SJSA1 (cell line): ENCODE data around the gene KREMEN1. TPM values are rescaled to one million over a fixed set of nuclear protein-coding genes. Genes with fewer than 3 reads are reported as not detected.
"Not testable (repeated sequence)": the region's sequence is repeated elsewhere in the genome, so short reads cannot be mapped to it uniquely, and the experiment has no call there.

Source experiments
- DNase-seq, 2 experiments: peaks; one replicate each; pipeline ENCODE4 v3.0.0-alpha.2; 2015 to 2020; ENCODE audit warnings: low spot score in 2 of 2, low read depth in 1 of 2
- H3K27ac ChIP-seq: fragments of 250-450 bp; sonication (Bioruptor Pico); 2 replicates; pipeline ENCODE4 v1.5.1; 2020; ENCODE audit warnings: mild to moderate bottlenecking, moderate library complexity
- H3K27me3 ChIP-seq: fragments of 250-450 bp; sonication (Bioruptor Pico); replicated peaks from 2 replicates; pipeline ENCODE4 v1.5.1; 2020; ENCODE audit warnings: mild to moderate bottlenecking, moderate library complexity
- H3K36me3 ChIP-seq: fragments of 250-450 bp; sonication (Bioruptor Pico); 2 replicates; pipeline ENCODE4 v1.5.1; 2020; ENCODE audit warnings: mild to moderate bottlenecking
- H3K4me1 ChIP-seq: fragments of 250-450 bp; sonication (Bioruptor Pico); replicated peaks from 2 replicates; pipeline ENCODE4 v1.6.1; 2021; ENCODE audit warnings: mild to moderate bottlenecking
- H3K4me3 ChIP-seq: fragments of 250-450 bp; sonication (Bioruptor Pico); 2 replicates; pipeline ENCODE4 v1.5.1; 2020; ENCODE audit warnings: mild to moderate bottlenecking
- H3K9me3 ChIP-seq: fragments of 250-450 bp; sonication (Bioruptor Pico); replicated peaks from 2 replicates; pipeline ENCODE4 v1.5.1; 2020; ENCODE audit warnings: mild to moderate bottlenecking
- total RNA-seq: library from RNA; depleted of rRNA; stranded (reverse); fragments of >200 nt; shearing (Covaris generic); gene quantifications from 2 replicates; pipeline ENCODE4 v1.2.3, GENCODE V29; 2014

The KREMEN1 gene
- total RNA-seq, 1 experiment from 2014 or later, result 10.1 TPM

DNA sequence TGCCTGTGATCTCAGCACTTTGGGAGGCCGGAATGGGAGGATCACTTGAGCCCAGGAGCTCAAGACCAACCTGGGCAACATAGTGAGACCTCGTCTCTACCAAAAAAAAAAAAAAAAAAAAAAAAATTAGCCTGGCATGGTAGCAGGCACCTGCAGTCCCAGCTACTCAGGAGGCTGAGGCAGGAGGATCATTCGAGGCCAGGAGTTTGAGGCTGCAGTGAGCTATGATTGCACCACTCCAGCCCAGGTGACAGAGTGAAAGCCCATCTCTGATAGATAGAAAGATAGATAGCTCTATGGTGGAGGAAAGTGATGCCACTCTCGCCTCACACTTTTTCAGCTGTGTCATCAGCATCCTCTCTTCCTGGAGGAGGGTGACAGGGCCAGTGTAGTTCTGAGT lies 33.2 kb upstream of the KREMEN1 start:
- H3K4me3 ChIP-seq, H3K27me3 ChIP-seq, H3K9me3 ChIP-seq, H3K27ac ChIP-seq, H3K36me3 ChIP-seq, DNase-seq: not testable (repeated sequence)
- H3K4me1 ChIP-seq, result peaks cover 30% of the 10 kb centered on the region

DNA sequence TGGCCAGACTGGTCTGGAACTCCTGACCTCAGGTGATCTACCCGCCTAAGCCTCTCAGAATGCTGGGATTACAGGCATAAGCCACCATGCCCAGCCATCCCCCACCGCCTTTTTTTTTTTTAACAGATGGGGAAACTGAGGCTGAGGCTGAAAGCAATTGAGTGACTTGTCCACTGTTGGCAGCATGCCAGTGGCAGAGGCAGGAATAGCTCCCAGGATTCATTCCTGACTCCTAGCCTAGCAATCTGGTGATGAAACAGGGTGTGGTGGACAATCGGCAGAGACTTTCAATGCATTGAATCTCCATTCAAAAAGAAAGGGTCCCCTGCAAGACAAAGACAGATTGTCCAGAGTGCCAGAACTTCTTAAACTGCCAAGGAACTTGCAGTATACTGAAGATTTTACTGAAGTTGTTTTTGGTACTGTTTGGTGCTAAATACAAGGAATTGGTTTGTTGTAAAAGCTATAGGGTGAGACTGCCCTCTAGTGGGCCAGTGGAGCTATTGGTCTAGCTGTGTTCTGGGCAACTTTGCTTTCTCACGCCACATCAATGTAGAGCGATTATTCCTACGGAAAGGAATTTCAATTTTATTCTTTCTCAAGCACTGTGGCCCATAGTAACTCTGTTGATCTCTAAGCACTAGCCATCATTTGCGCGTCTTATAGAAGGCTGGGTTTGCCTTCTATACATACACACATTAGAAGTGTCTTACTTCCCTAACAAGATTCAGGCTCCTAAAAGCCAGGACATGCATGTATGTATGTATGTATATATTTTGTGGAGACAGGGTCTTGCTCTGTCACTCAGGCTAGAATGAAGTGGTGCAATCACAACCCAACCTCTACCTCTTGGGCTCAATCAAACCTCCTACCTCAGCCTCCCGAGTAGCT lies 32.2 kb upstream of the KREMEN1 start:
- H3K36me3 ChIP-seq, result peaks cover 4% of the 10 kb centered on the region; the same call in 1 of the 2 replicates
- peak overlapping the region; percentile 22 for H3K27ac ChIP-seq
- no peak overlapping the region for H3K4me3 ChIP-seq
- DNase-seq, result peak; percentile 77 to 83
- H3K27me3 ChIP-seq, result no peaks in the 10 kb centered on the region
- H3K9me3 ChIP-seq, result no peaks in the 10 kb centered on the region
- H3K4me1 ChIP-seq, result peaks cover 39% of the 10 kb centered on the region

DNA sequence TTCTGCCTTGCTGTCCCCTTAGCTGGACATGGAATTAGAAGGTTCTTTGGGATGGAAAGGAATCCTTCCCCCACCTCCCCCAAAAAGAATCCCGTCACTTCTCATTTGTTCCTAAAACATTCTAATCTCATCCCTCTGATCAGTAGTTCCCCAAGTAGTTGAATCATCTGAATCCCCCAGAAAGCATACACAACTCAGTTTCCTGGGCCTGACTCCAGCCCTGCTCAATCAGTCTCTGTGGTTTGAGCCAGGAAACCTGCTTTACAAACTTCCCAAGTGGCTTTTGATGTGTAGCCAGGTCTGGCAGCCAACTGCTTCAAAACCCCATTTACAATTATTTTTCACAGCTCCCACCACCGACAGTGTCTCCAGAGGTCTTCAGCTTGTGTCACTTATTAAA lies 31.4 kb upstream of the KREMEN1 start:
- Histone ChIP-seq H3K36me3 (peaks cover 9% of the 10 kb centered on the region; the same call in 1 of the 2 replicates), H3K4me1 (peaks cover 41% of the 10 kb centered on the region), H3K9me3 (no peaks in the 10 kb centered on the region), H3K4me3 (no peak overlapping the region), H3K27me3 (no peaks in the 10 kb centered on the region), H3K27ac (peak overlapping the region; percentile 22)
- DNase-seq, result peak in 1 of 2 experiments; percentile 25

DNA sequence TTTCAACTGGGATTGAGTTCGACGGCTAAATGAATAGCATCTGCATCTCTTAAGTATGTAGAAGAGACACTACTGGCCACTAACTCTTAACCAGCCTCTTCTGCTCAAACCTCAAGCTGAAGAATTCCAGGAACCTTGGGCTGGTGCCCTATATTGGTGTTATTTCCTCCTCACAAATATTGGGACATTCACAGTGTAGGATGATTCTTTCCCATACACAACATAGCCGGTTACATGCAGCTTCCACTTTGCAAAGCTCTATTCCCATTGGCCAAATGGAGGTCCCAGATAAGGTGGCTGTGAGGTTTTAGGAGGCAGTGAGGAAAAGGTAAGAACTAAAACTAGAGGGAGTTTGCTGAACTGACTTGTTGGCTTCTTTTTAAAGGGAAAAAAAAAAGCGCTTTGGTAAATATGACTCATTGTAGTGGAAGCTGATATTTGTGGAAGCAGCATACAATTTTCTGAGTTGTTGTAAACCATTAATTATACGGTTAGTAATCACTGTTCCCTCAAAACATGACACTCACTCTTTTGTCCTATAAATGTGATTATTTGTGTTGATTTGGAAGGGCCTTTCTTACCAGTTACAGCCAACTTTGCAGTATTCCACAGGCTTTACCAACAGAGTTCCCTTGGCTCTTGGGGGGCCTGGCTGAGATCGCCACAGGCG lies 28.8 kb upstream of the KREMEN1 start:
- H3K27me3 ChIP-seq, result no peaks in the 10 kb centered on the region
- peaks cover 41% of the 10 kb centered on the region for H3K4me1 ChIP-seq
- no peaks in the 10 kb centered on the region for H3K9me3 ChIP-seq
- peaks cover 33% of the 10 kb centered on the region for H3K36me3 ChIP-seq
- no peak overlapping the region for H3K4me3 ChIP-seq
- peak in 1 of 2 experiments; percentile 78 for DNase-seq
- peak overlapping the region; percentile 64 for H3K27ac ChIP-seq

DNA sequence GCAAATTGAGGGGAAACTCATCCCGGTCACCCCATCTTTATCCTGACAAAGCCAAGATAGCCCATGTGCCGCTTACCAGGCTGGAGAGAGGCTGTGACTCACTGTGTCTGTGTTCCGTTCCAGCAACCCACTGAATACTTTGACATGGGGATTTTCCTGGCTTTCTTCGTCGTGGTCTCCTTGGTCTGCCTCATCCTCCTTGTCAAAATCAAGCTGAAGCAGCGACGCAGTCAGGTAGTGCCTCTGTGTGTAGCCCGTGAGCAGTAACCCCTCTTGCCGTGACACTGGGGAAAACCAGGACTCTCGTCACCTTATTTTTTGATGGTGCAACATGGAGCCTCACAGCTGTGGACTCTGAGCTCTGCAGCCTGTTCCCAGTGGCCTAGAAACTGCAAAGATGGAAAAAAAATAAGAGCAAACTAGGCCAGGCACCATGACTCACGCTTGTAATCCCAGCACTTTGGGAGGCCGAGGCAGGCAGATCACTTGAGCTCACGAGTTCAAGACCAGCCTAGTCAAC lies 28.1 kb upstream of the KREMEN1 start:
- no peaks in the 10 kb centered on the region for H3K9me3 ChIP-seq
- peak overlapping the region; percentile 64 for H3K27ac ChIP-seq
- H3K4me3 ChIP-seq, result no peak overlapping the region
- H3K4me1 ChIP-seq, result peaks cover 41% of the 10 kb centered on the region
- peak; percentile 62 to 71 for DNase-seq
- peaks cover 37% of the 10 kb centered on the region for H3K36me3 ChIP-seq
- no peaks in the 10 kb centered on the region for H3K27me3 ChIP-seq

DNA sequence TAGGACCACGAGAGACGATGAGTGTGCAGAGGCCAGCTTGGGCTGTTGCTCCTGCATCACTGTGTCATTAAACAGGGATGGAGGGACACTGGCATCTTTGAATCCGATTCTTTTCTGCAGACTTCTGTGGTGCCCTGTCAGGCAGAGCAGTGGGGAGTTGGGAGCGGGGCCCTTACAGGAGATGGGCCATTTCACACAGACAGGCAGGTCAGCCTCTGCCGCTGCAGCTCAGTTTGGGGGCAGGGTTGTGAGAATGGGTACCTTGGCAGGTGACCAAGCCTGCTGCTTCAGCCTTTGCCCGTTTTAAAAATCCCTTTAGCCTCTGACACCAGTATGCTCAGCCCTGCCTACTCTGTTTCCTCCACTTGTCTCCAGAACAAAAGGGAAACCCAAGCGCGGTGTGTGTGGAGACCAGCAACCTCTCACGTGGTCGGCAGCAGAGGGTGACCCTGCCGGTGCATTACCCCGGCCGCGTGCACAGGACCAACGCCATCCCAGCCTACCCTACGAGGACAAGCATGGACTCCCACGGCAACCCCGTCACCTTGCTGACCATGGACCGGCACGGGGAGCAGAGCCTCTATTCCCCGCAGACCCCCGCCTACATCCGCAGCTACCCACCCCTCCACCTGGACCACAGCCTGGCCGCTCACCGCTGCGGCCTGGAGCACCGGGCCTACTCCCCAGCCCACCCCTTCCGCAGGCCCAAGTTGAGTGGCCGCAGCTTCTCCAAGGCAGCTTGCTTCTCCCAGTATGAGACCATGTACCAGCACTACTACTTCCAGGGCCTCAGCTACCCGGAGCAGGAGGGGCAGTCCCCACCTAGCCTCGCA lies 23.8 kb upstream of the KREMEN1 start:
- Histone ChIP-seq H3K4me1 (peaks cover 18% of the 10 kb centered on the region), H3K27ac (no peak overlapping the region), H3K4me3 (no peak overlapping the region), H3K9me3 (no peaks in the 10 kb centered on the region), H3K27me3 (no peaks in the 10 kb centered on the region), H3K36me3 (peaks cover 43% of the 10 kb centered on the region)
- no peak for DNase-seq

DNA sequence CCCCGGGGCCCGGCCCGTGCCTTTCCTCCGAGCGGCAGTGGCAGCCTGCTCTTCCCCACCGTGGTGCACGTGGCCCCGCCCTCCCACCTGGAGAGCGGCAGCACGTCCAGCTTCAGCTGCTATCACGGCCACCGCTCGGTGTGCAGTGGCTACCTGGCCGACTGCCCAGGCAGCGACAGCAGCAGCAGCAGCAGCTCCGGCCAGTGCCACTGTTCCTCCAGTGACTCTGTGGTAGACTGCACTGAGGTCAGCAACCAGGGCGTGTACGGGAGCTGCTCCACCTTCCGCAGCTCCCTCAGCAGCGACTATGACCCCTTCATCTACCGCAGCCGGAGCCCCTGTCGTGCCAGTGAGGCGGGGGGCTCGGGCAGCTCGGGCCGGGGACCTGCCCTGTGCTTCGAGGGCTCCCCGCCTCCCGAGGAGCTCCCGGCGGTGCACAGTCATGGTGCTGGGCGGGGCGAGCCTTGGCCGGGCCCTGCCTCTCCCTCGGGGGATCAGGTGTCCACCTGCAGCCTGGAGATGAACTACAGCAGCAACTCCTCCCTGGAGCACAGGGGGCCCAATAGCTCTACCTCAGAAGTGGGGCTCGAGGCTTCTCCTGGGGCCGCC lies 23.1 kb upstream of the KREMEN1 start:
- H3K36me3 ChIP-seq, result peaks cover 43% of the 10 kb centered on the region
- H3K9me3 ChIP-seq, result no peaks in the 10 kb centered on the region

DNA sequence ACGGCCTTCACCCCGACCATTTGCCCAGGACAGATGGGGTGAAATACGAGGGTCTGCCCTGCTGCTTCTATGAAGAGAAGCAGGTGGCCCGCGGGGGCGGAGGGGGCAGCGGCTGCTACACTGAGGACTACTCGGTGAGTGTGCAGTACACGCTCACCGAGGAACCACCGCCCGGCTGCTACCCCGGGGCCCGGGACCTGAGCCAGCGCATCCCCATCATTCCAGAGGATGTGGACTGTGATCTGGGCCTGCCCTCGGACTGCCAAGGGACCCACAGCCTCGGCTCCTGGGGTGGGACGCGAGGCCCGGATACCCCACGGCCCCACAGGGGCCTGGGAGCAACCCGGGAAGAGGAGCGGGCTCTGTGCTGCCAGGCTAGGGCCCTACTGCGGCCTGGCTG lies 22.4 kb upstream of the KREMEN1 start:
- no peak for DNase-seq
- no peaks in the 10 kb centered on the region for H3K9me3 ChIP-seq
- peaks cover 4% of the 10 kb centered on the region for H3K4me1 ChIP-seq
- no peaks in the 10 kb centered on the region for H3K27me3 ChIP-seq
- H3K36me3 ChIP-seq, result peaks cover 41% of the 10 kb centered on the region
- no peak overlapping the region for H3K27ac ChIP-seq
- no peak overlapping the region for H3K4me3 ChIP-seq

More for the DNA sequence above, 23.1 kb upstream of the KREMEN1 start:
- no peak overlapping the region for H3K27ac ChIP-seq
- H3K27me3 ChIP-seq, result no peaks in the 10 kb centered on the region
- no peak for DNase-seq
- no peak overlapping the region for H3K4me3 ChIP-seq
- H3K4me1 ChIP-seq, result peaks cover 11% of the 10 kb centered on the region

DNA sequence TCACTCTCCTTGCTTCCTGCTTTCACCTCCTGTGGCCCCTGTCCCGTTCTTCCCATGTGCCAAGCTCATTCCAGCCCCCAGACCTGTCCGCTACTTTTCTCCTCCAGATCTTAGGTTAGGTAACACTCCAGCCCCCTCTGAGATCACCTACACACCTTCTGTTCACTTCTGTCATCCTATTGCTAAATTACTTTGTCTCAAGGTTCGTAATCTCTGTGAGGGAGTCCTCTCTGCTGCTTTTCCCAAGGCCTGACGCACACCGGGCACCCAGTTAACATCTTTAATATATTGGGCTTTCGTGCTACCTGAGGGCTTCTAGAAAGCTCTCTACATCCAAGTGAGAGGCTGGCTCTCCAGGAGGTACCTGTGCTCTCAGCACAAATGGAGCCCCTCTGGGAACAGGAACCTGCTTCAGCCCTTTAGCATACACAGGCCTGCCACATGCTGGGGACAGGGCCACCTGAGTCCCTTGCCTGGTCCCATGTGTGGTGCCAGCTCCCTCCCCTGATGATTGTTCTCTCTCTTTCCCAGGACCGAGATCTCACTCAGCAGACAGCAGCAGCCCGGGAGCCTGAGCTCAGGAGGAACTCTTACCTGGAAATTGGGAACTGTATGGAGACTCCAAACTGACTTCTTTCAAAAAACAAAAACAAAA lies 19.7 kb upstream of the KREMEN1 start:
- Histone ChIP-seq H3K36me3 (peaks cover 19% of the 10 kb centered on the region), H3K4me3 (no peak overlapping the region), H3K27me3 (no peaks in the 10 kb centered on the region), H3K27ac (no peak overlapping the region), H3K4me1 (no peaks in the 10 kb centered on the region), H3K9me3 (no peaks in the 10 kb centered on the region)
- DNase-seq, result no peak

DNA sequence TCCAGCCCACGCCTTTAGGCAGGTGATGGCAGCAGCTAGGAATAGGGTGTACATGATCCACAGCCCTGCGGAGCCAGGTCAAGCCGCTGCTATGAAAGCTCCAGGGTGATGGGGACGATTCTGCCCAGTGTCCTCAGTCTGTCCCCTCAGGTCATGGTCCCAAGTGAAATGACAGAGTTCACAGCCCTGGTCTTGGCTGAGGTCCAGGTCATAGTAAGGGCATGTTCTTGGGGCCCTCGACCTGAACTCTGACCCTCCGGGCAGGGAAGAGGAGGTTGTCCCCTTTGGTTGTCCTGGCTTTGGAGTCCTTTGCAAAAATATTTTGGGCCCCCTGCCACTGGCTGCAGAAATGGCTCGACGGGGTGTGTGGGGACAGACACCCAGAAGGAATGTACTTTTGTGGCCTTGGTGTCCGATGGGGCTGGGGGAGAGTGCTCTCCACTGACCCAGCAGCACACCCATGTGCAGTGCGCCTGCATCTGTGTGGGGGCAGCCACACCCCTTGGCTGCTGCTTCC lies 18.5 kb upstream of the KREMEN1 start:
- Histone ChIP-seq H3K9me3 (no peaks in the 10 kb centered on the region), H3K36me3 (peaks cover 10% of the 10 kb centered on the region), H3K27ac (no peak overlapping the region), H3K27me3 (no peaks in the 10 kb centered on the region), H3K4me3 (no peak overlapping the region), H3K4me1 (no peaks in the 10 kb centered on the region)
- no peak for DNase-seq

DNA sequence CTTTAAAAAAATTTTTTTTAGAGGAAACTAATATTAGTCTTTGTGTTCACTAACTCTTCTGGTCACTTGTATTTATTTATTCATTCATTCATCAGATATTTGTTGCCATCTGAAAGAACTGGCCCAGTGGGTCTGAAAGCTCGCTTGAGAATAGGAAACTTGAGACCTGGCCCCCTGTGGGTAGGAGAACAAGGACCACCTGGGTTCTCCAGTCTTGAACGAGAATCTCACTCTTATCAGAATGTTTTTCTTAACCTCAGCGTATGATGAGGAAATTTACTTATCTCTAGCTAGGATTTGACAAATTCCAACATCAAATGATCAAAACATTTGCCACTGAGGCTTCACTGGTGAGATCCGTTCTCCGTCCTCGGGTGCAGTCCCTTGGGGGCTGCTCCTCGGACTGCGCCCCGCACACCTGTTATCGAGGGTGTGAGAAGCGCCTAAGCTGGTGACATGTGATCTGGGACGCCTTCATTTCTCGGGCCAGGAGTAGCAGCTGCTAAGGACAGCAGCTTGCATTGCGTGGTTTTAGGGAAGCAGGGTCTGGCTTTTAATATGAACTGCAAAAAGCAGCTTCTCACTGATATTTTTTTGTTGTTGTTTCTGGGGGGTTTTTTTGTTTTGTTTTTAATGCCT lies 17.5 kb upstream of the KREMEN1 start:
- Histone ChIP-seq H3K36me3 (peaks cover 3% of the 10 kb centered on the region; the same call in 1 of the 2 replicates), H3K4me1 (no peaks in the 10 kb centered on the region), H3K4me3 (no peak overlapping the region), H3K27ac (no peak overlapping the region), H3K27me3 (no peaks in the 10 kb centered on the region), H3K9me3 (no peaks in the 10 kb centered on the region)
- no peak for DNase-seq

DNA sequence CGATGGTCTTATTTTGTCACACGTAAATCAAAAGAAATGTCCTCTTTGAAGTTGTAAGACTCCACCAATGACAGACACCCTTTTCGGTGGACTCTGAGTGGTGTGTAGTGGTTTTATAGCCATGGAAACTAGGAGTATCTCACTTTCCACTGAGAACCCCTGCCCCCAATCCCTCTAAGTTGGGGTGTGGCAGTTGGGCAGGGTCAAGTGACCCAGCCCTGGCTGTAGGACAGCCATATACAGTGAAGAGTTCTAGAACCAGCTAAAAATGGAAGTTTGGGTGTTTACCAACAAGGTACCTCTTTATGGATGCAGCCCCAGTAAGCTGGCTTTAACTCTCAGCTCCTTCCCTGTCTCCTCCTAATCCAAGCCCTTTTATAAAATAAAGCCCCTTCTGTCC lies 16.4 kb upstream of the KREMEN1 start:
- H3K9me3 ChIP-seq, result no peaks in the 10 kb centered on the region
- no peaks in the 10 kb centered on the region for H3K27me3 ChIP-seq

More for the DNA sequence above, 16.4 kb upstream of the KREMEN1 start:
- no peak overlapping the region for H3K27ac ChIP-seq
- H3K4me3 ChIP-seq, result no peak overlapping the region
- no peaks in the 10 kb centered on the region for H3K36me3 ChIP-seq
- DNase-seq, result no peak
- no peaks in the 10 kb centered on the region for H3K4me1 ChIP-seq
